GM21360 (cell line): ENCODE measurements around the gene MFAP5.
A peak's percentile ranks its signal among the peaks of the same experiment; 100 is the strongest.
"Not testable (repeated sequence)": the region's sequence is repeated elsewhere in the genome, so short reads cannot be mapped to it uniquely, and the experiment has no call there.

Experiments used
- ATAC-seq: cut with Tn5 transposase; IDR thresholded peaks from one replicate; pipeline ENCODE4 v1.9.1; 2021; ENCODE audit warnings: mild to moderate bottlenecking, moderate library complexity; ENCODE audit not compliant: unreplicated experiment

MFAP5 gene

DNA sequence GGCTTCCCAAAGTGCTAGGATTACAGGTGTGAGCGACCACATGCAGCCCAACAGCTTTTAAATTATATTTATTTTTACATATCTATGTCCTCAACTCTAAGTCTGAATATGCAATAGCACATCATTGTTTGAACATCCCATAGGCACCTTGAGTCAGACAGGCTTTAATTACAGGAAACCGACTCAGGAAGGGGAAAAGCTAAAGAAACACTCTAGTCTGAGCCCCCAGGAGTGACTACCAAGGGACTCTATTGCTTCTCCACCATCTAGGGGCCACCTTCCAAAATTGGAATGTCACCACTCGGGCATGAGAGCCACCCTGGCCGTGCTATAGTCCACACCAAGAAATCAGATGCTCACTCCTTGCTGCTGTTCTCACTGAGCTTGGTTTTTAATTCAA, 14.0 kb upstream of the MFAP5 start:
- no peak for ATAC-seq

DNA sequence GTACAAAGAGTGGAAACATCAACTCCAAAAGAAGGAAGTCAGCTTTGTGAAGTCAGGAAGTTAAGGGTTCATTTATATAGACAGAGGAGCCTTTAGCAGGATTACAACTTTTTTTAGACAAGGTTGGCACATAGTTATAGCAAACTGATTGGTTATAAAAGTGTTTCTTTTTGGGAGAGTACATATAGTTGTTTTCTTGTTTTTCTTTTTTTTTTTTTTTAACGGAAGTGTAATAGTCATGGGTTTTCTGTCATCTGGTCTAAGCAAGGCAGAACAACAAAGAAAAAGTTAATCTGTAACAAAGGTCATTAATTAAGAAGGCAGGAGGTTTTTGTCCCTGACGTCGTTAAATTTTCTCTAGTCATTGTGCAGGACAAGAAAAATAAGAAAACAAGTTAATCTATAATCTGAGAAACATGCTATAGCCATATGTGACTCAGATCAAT, 13.0 kb upstream of the MFAP5 start:
- ATAC-seq: no peak

DNA sequence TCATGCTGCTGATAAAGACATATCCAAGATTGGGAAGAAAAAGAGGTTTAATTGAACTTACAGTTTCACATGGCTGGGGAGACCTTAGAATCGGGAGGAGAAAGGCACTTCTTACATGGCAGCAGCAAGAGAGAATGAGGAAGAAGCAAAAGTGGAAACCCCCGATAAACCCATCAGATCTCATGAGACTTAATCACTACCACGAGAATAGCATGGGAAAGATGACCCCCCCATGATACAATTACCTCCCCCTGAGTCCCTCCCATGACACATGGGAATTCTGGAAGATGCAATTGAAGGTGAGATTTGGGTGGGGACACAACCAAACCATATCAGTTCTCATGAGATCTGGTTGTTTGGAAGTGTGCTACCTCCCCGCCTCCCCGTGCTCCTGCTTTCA, 9.8 kb upstream of the MFAP5 start:
- no peak for ATAC-seq

DNA sequence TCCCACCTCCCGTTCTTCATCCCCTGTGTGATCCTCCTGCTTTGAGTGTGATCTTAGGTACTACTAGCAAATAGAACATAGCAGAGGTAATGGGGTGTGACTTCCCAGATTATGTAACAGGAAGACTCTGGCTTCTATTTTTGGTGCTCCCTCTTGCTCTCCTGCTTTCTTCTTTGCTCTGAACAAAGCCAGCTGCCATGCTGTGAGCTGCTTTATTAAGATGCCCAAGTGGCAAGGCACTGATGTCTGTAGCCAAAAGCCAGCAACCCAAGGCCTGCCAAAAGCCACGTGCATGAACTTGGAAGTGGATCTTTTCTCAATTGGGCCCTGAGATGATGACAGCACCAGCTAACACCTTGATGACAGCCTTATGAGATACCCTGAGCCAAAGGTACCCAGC, 5.8 kb upstream of the MFAP5 start:
- ATAC-seq: no peak

DNA sequence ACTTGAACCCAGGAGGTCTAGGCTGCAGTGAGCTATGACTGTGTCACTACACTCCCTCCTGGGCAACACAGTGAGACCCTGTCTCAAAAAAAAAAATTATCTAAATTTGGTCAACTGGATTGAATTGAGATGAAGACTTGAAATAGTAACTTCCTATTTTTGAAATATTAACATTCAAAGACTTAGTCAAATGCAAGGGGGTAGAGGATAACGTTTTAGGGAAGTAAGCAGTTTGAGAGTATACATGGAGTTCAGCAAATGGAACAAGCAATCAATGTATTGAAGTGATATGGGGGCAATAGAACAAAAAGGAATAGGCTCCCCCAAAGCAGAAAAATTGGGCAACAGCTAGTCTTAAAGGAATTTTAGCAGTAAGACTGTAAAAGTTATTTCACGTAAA, 4.6 kb upstream of the MFAP5 start:
- ATAC-seq: no peak

DNA sequence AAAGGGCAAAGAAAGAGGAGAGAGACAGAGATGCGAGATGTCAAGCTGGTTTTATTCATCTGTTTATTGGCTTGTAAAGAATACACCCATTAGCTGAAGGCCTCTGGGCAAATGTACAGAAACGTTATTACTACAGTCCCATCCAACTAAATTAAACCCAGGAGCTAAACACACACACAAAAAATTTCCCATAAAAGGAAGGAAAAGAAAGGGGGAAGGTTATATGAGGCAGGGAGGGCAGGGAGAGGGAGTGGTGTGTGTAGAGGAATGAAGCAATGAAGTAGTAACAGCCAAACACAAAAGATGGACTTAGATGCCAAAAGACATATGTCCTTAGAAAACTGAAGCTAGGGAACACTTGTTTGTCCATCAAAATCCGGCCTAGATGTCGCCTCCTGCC, 3.1 kb upstream of the MFAP5 start:
- ATAC-seq: no peak

DNA sequence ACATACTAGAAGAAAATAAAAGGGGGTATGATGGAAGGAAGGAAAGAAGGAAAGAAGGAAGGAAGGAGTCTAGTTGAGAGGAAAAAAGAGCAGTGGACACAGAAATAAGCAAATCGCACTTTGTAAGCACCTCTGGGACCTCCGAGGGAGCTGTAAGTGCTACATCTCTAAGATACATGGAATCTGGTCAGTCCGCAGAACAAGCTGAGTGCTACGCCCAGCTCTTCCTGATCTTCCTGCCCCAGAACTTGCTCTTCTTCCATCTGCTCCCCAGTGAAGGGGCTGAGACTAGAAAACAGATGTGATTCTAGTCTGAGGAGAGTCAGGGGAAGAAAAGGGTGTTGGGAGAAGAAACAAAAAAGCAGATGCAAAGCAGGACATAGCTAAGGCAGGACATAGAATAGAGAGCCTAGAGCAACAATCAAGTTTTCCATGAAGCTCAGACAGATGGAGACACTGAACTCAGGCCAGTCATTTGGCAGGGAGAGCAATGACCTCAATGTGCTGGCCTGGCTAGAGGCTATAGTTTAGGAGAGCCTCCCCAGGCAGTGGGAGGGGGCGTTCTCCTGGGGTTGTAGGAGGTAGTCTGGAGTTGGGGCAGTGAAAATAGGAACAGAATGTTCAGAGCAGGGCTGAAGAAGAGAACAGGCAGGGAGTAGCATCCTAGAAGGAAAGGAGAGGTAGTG, 1.7 kb upstream of the MFAP5 start:
- ATAC-seq: no peak

DNA sequence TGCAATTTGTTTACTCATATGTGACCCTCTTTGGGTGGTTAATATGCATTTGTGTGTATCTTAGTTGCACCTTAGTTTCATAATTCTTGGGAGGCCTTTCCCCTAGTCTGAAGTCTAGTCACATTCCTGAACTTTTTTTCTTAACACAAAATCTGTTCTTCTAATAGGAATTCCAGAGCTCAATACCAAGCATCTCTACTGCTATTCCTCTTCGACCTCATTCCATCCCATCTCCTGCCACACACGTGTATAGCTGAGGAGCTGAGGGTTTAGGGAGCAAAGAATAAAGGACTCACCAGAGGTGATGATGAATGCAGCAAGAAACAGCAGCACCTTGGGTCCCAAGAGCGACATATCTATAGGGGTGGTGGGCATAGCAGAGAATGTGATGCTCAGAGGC, 875 bp downstream of the MFAP5 start:
- ATAC-seq: no peak

DNA sequence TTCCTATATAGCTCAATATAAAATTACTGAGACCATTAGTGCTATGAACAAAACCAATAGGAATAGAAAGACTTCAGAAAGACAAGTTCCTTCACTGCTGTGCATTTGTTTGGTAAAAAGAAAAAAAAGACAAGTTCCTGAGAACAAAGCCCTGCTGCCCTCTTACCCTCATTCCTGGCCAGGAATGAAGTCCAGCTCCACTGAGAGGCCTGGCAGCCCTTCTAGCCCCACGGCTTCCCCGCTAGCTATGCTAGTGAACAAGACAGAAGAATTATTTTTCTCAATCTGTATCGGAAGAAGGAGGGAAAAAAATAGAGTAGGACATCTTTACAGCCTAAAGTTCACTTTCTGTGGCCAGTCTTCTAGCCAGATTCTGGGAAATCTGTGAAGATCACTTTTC, 1.6 kb downstream of the MFAP5 start:
- ATAC-seq: no peak

DNA sequence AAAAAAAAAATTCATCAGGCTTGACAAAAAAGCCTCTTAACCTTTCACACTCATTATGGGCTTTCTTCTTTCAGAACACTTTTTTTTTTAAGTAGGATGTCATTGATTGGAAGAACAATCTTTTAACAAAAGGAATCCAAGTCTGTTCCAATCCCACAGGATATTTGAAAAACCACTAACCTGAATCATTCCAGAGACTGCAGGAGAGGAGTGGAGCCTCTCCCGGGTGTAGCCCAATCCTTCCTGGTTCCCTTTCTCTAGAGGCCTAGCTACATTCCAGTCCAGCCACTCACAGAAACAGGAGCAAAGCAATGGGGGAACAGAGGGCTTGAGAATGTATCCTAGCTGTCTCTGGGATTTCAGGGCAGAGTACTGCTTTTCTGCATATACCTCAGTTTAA, 4.3 kb downstream of the MFAP5 start:
- no peak for ATAC-seq

DNA sequence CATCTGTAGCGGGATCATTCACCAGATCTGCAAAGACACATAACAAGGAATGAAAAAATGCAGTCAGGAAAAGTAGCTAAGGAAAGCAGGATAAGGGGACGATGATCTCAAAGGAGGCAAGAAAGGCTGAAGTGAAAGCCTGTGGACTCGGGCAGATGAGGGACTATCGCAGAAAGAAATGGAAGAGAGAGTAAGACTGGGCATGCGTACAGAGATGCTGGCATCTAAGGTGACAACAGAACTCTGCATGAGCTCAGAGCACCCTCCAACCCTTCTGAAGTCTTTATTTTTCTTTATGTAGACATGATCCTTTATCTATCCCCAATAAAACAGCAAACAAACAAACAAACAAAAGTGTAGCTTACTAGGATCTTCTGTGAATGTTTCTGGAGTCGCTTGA, 7.2 kb downstream of the MFAP5 start:
- ATAC-seq: no peak

DNA sequence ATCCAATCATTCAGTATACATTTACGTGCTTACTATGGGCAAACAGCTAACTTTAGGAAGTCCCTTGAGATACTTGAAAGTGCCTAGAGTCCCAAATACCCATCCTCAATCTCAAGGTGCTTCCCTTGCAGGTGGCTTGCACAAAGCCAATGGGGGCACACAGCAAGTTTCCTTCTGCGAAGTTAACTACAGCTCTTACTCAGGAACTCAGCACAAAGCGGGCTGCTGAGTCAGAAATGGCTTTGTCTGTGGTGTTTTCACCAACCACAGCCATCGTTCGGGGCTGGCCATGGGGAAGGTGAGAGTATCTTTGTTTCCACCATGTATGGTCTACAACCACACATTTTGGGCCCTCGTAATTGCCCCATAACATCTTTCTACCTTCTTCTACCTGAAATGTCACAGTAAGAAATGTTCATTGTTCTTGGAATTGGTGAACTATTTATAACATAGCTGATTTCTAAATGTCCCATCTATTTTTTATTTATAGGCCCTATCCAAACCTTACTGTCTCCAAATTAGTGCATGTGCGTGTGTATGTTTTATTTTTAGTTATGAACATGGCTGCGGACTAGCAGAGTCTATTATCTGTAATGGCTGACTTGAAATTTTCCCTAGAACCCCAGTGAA, 13.9 kb downstream of the MFAP5 start:
- peak; percentile 77 for ATAC-seq

DNA sequence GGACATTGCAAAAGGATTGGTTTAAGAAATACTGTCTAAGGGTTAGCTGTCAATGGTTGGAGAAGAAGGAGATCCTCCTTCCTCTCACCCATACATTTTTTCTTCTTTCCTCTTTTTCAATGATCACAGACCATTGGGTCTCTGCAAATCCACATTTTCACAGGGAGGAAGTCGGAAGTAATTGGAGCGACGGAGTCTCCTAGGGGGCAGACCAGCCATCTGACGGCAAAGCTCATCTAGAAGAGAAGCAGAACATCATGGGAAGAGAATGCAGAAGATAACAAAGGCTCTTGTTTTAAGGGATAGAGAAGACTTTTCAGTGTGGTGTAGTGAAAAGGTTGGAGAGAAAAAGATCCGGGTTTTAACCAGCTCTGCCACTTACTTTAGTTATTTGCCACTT, 14.7 kb downstream of the MFAP5 start:
- ATAC-seq: no peak

DNA sequence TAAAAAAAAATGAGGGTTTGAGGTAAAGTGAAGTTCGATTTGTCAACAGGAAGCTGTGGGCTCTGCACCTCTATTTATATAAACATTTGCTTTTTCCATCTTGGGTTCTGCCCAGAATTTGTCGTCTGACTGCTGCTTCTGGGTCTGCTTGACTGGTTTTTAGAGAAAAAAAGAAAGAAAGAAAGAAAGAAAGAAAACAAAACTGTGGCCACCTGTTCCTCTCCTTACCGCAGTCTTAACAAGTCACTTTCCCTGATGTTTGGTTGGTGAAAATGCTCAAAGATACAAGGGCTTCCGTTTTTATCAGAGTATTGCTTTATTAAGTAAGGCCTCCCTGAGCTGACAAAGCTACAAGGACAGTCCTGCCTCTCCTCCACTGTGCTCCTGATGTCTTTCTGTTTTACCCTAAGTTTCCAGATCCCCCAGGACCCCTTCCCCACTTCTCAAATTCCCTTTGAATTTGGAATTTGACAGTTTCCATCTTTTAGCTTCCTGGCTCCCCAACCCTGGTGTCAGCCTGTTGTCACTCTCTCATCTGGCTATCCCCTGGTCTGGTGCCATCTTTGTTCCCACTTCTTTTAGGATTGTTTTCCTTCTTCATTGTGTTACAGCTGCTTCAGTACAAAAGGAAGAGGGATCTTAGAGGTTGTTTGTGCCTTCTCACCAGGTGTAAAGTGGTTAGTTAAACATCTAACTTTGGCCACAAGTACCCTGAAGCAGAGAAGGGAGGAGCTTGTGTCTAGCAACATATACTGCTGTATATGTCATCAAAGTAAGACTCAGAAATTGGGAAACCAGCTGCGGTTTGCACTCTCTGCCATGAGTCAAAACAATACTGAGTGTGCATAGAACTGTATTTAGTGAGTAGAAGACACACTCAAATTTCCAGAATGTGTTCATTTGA, 18.0 kb downstream of the MFAP5 start:
- ATAC-seq: peak; percentile 53

DNA sequence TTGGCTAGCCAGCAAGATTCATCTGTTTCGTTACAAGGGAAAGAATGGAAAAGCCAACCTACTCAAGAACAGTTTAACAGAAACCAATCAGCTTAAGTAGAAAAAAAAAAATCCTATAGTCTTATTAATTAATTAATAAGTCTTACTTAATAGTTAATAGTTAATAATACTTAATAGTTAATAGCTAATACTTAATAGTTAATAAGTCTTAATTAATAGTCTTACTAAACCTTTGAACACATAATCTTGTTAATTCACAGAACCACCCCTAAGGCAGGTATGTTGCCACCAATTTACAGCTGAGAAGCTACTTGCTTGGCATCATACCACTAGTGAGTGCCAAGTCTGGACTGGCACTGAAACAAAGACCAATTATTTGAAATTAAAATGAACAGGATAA, 19.9 kb downstream of the MFAP5 start:
- ATAC-seq: no peak

DNA sequence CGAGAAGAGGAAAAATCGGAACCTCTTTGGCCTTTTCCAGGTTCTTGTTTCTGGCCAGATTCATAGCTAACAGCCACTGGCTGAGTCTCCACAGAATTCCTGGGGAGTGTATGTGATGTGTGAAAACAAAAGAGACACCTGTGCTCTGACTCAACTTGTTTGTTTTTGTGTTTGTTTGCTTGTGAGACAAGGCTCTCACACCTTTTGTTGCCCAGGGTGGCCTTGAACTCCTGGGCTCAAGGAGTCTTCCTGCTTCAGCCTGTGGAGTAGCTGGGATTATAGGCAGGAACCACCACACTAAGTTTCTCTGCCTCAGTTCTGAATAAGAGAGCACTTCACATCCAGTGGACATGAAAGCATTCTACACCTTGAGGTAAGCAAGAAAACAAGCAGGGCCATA, 22.7 kb downstream of the MFAP5 start:
- no peak for ATAC-seq

DNA sequence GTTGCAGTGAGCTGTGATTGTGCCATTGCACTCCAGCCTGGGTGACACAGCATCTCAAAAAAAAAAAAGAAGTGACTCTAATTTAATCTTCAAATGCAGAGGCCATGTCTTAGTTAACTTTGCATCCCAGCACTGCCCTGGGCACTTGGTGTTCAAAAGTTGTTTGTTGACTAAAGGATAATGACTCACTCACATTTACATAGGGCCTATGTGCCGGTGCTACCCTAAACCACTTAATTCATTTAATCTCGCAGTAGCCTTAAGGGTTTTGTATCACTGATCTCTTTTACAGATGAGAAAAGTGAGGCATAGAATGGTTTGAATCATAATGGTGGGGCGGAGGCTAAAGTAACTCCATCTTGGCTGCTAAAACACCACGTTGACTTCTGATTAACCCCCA, 23.7 kb downstream of the MFAP5 start:
- no peak for ATAC-seq

DNA sequence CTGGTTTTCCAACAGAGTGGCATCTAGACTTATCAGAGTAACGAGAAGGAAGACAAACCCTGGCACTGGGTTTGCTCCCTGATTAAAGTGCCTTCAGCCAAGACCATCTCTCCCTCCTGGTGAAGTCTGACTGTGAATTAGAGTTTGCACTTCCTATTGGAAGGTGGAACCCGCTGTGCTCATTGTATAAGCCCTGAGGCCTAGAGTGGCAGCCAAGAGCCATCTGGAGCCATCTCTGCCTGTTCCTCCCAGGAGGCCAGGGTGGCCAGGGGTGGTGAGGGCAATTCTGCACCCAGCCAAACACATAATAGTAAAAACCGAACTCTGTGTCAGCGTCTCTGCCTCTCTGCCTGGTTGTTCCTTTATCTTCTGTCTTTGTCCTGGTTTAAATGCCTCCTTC, 25.0 kb downstream of the MFAP5 start:
- no peak for ATAC-seq

DNA sequence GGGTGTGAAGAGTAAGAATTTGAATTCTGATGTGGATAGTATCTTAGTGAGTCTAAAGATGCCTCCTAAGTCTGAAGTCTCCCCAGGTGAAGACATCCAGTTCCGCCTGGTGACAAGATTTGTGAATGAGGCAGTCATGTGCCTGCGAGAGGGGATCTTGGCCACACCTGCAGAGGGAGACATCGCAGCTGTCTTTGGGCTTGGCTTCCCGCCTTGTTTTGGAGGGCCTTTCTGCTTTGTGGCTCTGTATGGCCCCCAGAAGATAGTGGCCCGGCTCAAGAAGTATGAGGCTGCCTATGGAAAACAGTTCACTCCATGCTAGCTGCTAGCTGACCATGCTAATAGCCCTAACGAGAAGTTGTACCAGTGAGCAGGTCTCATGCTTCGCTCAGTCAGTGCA, 25.4 kb downstream of the MFAP5 start:
- ATAC-seq: no peak

DNA sequence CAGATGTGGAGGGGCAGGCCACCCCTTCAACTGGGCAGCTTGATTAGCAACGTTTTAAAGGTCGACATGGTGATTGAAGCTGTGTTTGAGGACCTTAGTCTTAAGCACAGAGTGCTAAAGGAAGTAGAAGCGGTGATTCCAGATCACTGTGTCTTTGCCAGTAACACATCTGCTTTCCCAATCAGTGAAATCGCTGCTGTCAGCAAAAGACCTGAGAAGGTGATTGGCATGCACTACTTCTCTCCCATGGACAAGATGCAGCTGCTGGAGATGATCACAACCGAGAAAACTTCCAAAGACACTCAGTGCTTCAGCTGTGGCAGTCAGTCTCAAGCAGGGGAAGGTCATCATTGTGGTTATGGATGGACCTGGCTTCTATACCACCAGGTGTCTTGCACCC, 26.0 kb downstream of the MFAP5 start:
- no peak for ATAC-seq

DNA sequence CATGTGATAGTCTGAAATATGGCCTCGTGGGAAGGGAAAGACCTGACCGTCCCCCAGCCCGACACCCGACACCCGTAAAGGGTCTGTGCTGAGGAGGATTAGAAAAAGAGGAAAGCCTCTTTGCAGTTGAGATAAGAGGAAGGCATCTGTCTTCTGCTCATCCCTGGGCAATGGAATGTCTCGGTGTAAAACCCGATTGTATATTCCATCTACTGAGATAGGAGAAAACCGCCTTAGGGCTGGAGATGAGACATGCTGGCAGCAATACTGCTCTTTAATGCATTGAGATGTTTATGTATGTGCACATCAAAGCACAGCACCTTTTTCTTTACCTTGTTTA, 26.6 kb downstream of the MFAP5 start:
- ATAC-seq: not testable (repeated sequence)
